H1 (cell line): ENCODE data around the gene MC5R. TPM values are rescaled to one million over a fixed set of nuclear protein-coding genes. Genes with fewer than 3 reads are reported as not detected.

ENCODE experiments used
- NANOG ChIP-seq: IDR thresholded peaks from 2 replicates; pipeline ENCODE4 v1.6.1; 2011; ENCODE audit warnings: low read length, low read depth, mild to moderate bottlenecking, inconsistent platforms; ENCODE audit not compliant: insufficient read depth, poor library complexity, severe bottlenecking
- TAF7 ChIP-seq: optimal IDR thresholded peaks from 2 replicates; pipeline ENCODE3; 2011; ENCODE audit warnings: low read depth, mild to moderate bottlenecking, inconsistent platforms, low read length, moderate library complexity, borderline replicate concordance
- polyA plus RNA-seq, 7 experiments: library from polyadenylated mRNA; depleted of rRNA in 3 of 7; stranded (reverse) in 5 of 7; unstranded in 2 of 7; fragments of >200 nt in 5 of 7; fragments of 200-250 nt in 2 of 7; gene quantifications; 1 replicate in 5 of 7; 2 replicates in 1 of 7; 4 replicates in 1 of 7; pipeline versions ENCODE4 v1.2.1 to v1.2.3, GENCODE V29; 2011 to 2013; ENCODE audit warnings: missing spikeins in 2 of 7, mixed read lengths in 2 of 7
- total RNA-seq: library from RNA; stranded (reverse); fragmentation: NEBNext Ultra II Directional; extraction: Animal tissue kit (Norgen Biotek cat#: 25700); gene quantifications from 2 replicates; pipeline ENCODE4 v1.2.1, GENCODE V29; 2021
- TF ChIP-seq, protein P1 (sequence below), 3 experiments: IDR thresholded peaks; 1 replicate in 2 of 3; 2 replicates in 1 of 3; pipeline versions ENCODE4 v1.5.1 to v1.6.1; 2011; ENCODE audit warnings: low read length in 3 of 3, mild to moderate bottlenecking in 3 of 3, inconsistent platforms in 2 of 3, low read depth in 1 of 3, moderate library complexity in 1 of 3; ENCODE audit not compliant: insufficient read depth in 1 of 3; ENCODE audit errors: control extremely low read depth in 1 of 3

Gene MC5R
- total and polyA plus RNA-seq, 2 of the 8 experiments (the other 6 are each of a cell fraction or from before 2014, with no cell fraction given): 0.37 to 1.4 TPM

DNA sequence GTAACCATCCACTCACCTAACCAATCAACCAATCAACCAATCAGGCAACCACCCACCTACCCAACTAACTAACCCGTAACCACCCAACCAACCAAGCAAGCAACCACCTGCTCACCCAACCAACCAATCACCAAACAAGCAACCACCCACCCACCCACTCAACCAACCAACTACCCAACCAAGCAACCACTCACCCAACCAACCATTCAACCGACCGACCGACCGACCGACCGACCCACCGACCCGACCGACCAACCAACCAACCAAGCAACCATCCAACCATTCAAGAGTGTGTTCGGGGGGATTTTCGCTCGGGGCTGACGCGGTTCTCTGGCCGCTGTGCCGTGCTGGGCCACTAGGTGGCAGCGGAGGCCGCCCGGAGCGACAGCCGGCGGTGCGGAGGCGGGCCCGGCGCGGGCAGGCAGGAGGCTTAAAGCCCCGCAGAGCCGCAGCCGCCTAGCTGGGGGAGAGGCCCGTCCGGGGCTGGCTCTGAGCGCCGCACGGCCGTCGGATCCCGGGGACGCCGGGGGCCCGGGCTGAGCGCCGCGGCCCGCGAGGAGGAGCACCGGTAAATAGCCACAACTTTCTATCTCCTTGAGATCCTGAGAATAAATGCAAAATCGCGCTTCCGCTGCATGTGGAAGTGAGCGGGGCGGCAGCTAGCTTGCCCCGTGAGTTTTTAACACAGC lies at the start of gene MC5R (continued):
- TF ChIP-seq, protein P1, sequence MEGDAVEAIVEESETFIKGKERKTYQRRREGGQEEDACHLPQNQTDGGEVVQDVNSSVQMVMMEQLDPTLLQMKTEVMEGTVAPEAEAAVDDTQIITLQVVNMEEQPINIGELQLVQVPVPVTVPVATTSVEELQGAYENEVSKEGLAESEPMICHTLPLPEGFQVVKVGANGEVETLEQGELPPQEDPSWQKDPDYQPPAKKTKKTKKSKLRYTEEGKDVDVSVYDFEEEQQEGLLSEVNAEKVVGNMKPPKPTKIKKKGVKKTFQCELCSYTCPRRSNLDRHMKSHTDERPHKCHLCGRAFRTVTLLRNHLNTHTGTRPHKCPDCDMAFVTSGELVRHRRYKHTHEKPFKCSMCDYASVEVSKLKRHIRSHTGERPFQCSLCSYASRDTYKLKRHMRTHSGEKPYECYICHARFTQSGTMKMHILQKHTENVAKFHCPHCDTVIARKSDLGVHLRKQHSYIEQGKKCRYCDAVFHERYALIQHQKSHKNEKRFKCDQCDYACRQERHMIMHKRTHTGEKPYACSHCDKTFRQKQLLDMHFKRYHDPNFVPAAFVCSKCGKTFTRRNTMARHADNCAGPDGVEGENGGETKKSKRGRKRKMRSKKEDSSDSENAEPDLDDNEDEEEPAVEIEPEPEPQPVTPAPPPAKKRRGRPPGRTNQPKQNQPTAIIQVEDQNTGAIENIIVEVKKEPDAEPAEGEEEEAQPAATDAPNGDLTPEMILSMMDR (IDR thresholded peaks at IDR 0.05; ENCODE audit: control extremely low read depth in 1 of 3, insufficient read depth in 1 of 3, low read depth in 1 of 3, low read length in 3 of 3): peak; percentile 82 to 93 (median 90)
- TF ChIP-seq TAF7: peak; percentile 39
- TF ChIP-seq NANOG: peak; percentile 44
